Osteoblast (primary cell): ENCODE results near the gene OAT. TPM values are rescaled to one million over a fixed set of nuclear protein-coding genes. Genes with fewer than 3 reads are reported as not detected.

ENCODE experiments used
- DNase-seq: peaks from one replicate; pipeline ENCODE4 v3.0.0; 2011; ENCODE audit warnings: low spot score, mixed read lengths; ENCODE audit not compliant: insufficient read length; ENCODE audit errors: missing footprints
- H2AFZ ChIP-seq: 2 replicates; pipeline ENCODE4 v1.6.0; 2011; ENCODE audit warnings: mild to moderate bottlenecking, low read length
- H3K27ac ChIP-seq: 2 replicates; pipeline ENCODE4 v1.5.1; 2011; ENCODE audit warnings: mild to moderate bottlenecking, low read depth, low read length, moderate library complexity
- H3K27me3 ChIP-seq: 2 replicates; pipeline ENCODE4 v1.6.0; 2012; ENCODE audit warnings: mild to moderate bottlenecking, control low read depth, inconsistent platforms, low read length, moderate library complexity; ENCODE audit not compliant: insufficient read depth
- H3K36me3 ChIP-seq: 2 replicates; pipeline ENCODE4 v1.5.1; 2011; ENCODE audit warnings: mild to moderate bottlenecking, low read length, control low read depth, moderate library complexity; ENCODE audit not compliant: insufficient read depth
- H3K4me1 ChIP-seq: 2 replicates; pipeline ENCODE4 v1.5.1; 2011; ENCODE audit warnings: mild to moderate bottlenecking, low read length, control low read depth, moderate library complexity; ENCODE audit not compliant: insufficient read depth
- H3K4me2 ChIP-seq: 2 replicates; pipeline ENCODE4 v1.6.0; 2011; ENCODE audit warnings: mild to moderate bottlenecking, low read length; ENCODE audit not compliant: insufficient read depth
- H3K4me3 ChIP-seq: fragments of 200-600 bp; sonication (generic); 3 replicates; pipeline ENCODE4 v1.5.1; 2012; ENCODE audit warnings: mild to moderate bottlenecking, low read length, inconsistent platforms; ENCODE audit not compliant: insufficient read depth
- H3K79me2 ChIP-seq: 2 replicates; pipeline ENCODE4 v1.6.0; 2012; ENCODE audit warnings: mild to moderate bottlenecking, low read length, control low read depth, inconsistent platforms; ENCODE audit not compliant: insufficient read depth
- H3K9me3 ChIP-seq: 2 replicates; pipeline ENCODE4 v1.5.1; 2011; ENCODE audit warnings: low read depth, low read length, control low read depth
- H4K20me1 ChIP-seq: 2 replicates; pipeline ENCODE4 v1.6.0; 2012; ENCODE audit warnings: mild to moderate bottlenecking, low read length, control low read depth; ENCODE audit not compliant: insufficient read depth
- total RNA-seq: library from RNA; depleted of rRNA; stranded (reverse); fragments of >200 nt; gene quantifications from 2 replicates; pipeline ENCODE4 v1.2.3, GENCODE V29; 2012
- TF ChIP-seq, protein P1 (sequence below): IDR thresholded peaks from 2 replicates; pipeline ENCODE4 v1.5.1; 2011; ENCODE audit warnings: mild to moderate bottlenecking, low read depth, low read length, moderate library complexity; ENCODE audit errors: extremely low read depth

OAT gene
- total RNA-seq, 1 donor = 202 TPM

DNA sequence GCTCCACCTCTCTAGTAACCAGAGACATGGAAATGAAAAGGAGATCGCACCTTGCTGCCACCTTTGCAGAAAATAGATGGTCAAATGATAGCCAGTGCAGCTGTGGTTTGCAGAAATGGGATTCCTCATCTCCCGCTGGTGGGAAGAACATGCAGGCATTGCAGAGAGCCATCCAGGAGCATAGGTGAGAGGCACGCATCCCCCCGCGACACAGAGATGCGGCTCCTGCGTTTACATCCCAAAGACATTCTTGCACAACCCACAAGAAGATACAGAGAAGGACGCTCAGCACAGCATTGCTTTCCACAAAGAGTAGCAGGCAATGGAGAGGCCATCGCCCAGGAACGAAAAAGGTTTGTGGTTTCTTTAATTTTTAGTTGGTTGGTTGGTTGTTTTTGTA lies 56.2 kb downstream of the OAT start:
- no peaks in the 10 kb centered on the region for H4K20me1 ChIP-seq
- H3K4me3 ChIP-seq = no peak overlapping the region
- no peaks in the 10 kb centered on the region for H3K36me3 ChIP-seq
- H3K79me2 ChIP-seq = no peaks in the 10 kb centered on the region
- H3K27me3 ChIP-seq = peaks cover 2% of the 10 kb centered on the region
- no peak overlapping the region for H2AFZ ChIP-seq
- H3K27ac ChIP-seq = no peak overlapping the region
- TF ChIP-seq, protein P1, sequence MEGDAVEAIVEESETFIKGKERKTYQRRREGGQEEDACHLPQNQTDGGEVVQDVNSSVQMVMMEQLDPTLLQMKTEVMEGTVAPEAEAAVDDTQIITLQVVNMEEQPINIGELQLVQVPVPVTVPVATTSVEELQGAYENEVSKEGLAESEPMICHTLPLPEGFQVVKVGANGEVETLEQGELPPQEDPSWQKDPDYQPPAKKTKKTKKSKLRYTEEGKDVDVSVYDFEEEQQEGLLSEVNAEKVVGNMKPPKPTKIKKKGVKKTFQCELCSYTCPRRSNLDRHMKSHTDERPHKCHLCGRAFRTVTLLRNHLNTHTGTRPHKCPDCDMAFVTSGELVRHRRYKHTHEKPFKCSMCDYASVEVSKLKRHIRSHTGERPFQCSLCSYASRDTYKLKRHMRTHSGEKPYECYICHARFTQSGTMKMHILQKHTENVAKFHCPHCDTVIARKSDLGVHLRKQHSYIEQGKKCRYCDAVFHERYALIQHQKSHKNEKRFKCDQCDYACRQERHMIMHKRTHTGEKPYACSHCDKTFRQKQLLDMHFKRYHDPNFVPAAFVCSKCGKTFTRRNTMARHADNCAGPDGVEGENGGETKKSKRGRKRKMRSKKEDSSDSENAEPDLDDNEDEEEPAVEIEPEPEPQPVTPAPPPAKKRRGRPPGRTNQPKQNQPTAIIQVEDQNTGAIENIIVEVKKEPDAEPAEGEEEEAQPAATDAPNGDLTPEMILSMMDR = no peak
- peak; percentile 21 for DNase-seq
- no peaks in the 10 kb centered on the region for H3K9me3 ChIP-seq
- H3K4me2 ChIP-seq = no peak overlapping the region
- H3K4me1 ChIP-seq = no peaks in the 10 kb centered on the region

DNA sequence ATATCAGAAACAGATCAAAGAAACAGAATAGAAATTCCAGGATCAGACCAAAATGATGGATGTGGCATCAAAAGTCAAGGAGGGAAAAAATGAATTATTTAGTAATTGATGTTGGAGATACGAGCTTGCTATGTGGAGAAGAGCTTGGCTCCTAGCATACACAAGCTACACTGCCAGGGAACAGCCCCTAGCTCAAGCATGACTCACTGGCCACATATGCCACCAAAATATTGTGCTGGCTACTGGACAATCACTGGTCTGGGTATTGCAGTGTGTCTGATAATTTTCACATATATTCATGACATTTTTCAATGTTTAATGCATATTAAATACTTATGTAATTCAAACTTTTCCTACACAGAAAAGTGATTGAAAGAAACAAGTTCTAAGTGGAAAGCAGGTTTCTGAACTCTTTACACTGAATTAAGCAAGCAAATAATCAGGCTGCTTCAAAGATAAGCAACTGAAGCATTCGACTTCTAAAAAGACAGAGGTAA lies 59.3 kb downstream of the OAT start:
- no peak overlapping the region for H3K4me3 ChIP-seq
- no peaks in the 10 kb centered on the region for H3K36me3 ChIP-seq
- peak; percentile 68 for DNase-seq
- TF ChIP-seq, protein P1 = no peak
- no peak overlapping the region for H3K27ac ChIP-seq
- no peaks in the 10 kb centered on the region for H3K79me2 ChIP-seq
- no peaks in the 10 kb centered on the region for H3K27me3 ChIP-seq
- no peaks in the 10 kb centered on the region for H3K9me3 ChIP-seq
- peaks cover 7% of the 10 kb centered on the region for H3K4me1 ChIP-seq
- no peak overlapping the region for H3K4me2 ChIP-seq
- H2AFZ ChIP-seq = no peak overlapping the region
- no peaks in the 10 kb centered on the region for H4K20me1 ChIP-seq

DNA sequence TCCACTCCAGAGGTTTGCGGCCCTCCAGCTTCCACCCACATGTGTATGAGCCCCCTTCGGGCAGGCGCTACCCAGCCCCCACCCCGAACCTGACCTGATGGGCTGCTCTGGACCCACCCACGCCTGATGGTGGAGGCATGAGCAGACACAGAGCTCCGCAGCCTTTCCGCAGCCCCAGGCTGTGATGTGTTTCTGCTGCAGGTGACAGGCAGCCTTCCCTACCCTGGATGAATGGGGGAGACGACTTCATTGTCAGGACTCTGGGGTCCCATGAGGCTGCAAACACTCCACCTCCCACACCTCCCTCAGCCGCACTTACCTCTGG lies 61.2 kb downstream of the OAT start:
- Histone ChIP-seq H3K27me3 (peaks cover 4% of the 10 kb centered on the region), H3K79me2 (no peaks in the 10 kb centered on the region), H3K4me1 (peaks cover 7% of the 10 kb centered on the region), H3K4me3 (no peak overlapping the region), H3K36me3 (no peaks in the 10 kb centered on the region), H4K20me1 (no peaks in the 10 kb centered on the region), H3K27ac (no peak overlapping the region), H2AFZ (no peak overlapping the region), H3K9me3 (no peaks in the 10 kb centered on the region), H3K4me2 (no peak overlapping the region)
- TF ChIP-seq, protein P1 = no peak
- no peak for DNase-seq

DNA sequence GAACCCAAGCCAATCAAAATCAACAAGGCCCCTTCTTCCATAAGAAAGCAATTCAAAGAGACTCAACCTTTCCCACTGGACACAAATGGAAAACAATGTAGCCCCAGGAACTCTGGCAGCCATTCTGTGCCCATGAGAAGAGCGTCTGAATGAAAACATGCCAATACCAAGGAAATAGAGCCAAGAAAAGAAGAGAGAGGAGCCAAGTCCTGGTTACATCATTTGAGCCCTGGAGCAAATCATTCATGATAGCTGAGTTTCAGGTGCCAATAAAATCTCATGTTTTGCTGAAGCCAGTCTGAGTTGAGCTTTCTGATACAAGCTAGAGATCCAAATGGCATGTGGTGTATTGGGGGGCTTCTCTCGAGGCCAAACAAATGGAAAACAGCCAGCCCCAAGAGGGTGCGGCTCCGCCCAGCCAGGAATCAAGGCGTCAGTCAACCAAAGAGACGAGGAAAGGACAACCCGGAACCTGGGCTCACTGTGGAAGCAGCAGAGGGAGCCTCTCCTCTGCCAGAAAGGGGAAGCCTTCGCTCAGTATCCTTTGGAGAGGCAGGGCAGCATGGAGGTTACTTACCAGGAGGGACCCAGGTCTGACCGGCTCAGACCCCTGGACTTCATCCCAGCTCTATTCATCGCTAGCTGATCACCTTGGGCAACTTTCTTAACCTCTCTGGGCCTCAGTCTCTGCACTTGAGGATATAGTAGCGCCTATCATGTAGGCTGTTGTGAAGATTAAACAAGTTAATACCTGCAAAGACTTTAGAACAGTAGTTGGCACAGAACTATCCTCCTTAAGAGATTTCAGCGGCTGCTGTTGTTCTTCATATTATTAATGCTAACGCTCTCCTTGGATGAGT lies 61.8 kb downstream of the OAT start:
- Histone ChIP-seq H3K27ac (no peak overlapping the region), H4K20me1 (no peaks in the 10 kb centered on the region), H3K4me3 (no peak overlapping the region), H3K79me2 (no peaks in the 10 kb centered on the region), H3K4me1 (peaks cover 7% of the 10 kb centered on the region), H3K27me3 (peaks cover 4% of the 10 kb centered on the region), H3K36me3 (no peaks in the 10 kb centered on the region), H3K4me2 (no peak overlapping the region), H2AFZ (no peak overlapping the region), H3K9me3 (no peaks in the 10 kb centered on the region)
- DNase-seq = peak; percentile 22
- TF ChIP-seq, protein P1 = no peak
